Measurements from ENCODE around the gene B4GALT1. TPM values are rescaled to one million over a fixed set of nuclear protein-coding genes. Genes with fewer than 3 reads are reported as not detected.

B4GALT1 gene
- total RNA-seq (2021; ENCODE audit: unreplicated experiment) (31.4 TPM), Bru-seq, nascent RNA (percentile 66 among the genes with signal in this experiment), BruChase-seq, experiment 1, labeled RNA remaining after a 6-hour chase (percentile 86 among the genes with signal in this experiment), BruChase-seq, experiment 2, labeled RNA remaining after a 2-hour chase (percentile 68 among the genes with signal in this experiment)
- 20.3 and 21.6 TPM in 2 replicates for polyA plus RNA-seq (2012)
- long read RNA-seq, full-length matches to known transcripts = 4 of 16 reads
- long read RNA-seq, partial matches to known transcripts = 0 of 16 reads
- long read RNA-seq, other reads (novel, unspliced or antisense) = 12 of 16 reads

GRCh38 chr9:33167084-33167971, at the start of gene B4GALT1:
B4GALT1 (minus strand) TSS chr9:33167336; CDS start chr9:33167169, 167 bp downstream.
- intact Hi-C loops (cut with micrococcal nuclease) = no loop called here

GRCh38 chr9:33211695-33212393, 44.7 kb upstream of the B4GALT1 start:
- H3K4me2 ChIP-seq (ENCODE audit: low read length) = peak overlapping the region; percentile 42
- peaks cover 14 to 26% of the 10 kb centered on the region in 2 experiments for H3K4me1 ChIP-seq (ENCODE audit: control insufficient read depth in 1 of 2, insufficient read depth in 2 of 2, low read length in 2 of 2)
- no peak overlapping the region for H3K4me3 ChIP-seq (replicated peaks in 1 of 2; ENCODE audit: low read depth in 1 of 2, low read length in 2 of 2)
- CTCF ChIA-PET = interaction anchor here (1.2 kb wide), 1 partner anchor 41 kb away, joined by 3 read pairs; no protein-coding TSS in a partner anchor
- H3K27ac ChIP-seq (ENCODE audit: low read depth, low read length) = peak overlapping the region; percentile 43
- POLR2A ChIA-PET = no interaction called here
- ATAC-seq (peak; percentile 89), DNase-seq (ENCODE audit: low read depth, low spot score) (peak; percentile 48)
- no peaks in the 10 kb centered on the region for H4K20me1 ChIP-seq (ENCODE audit: insufficient read depth)
- H3K79me2 ChIP-seq (ENCODE audit: insufficient read depth, low read length) = no peaks in the 10 kb centered on the region
- no peak overlapping the region for H3K9ac ChIP-seq (ENCODE audit: low read length)
- RAD21 ChIA-PET (ENCODE audit: low non-redundant PET in 1 of 2, low total read pairs in 2 of 2, uncharacterized antibody in 2 of 2, unreplicated experiment in 2 of 2) = interaction anchor here in 1 of 2 experiments (0.7 kb wide), 1 partner anchor 112 kb away, joined by 4 read pairs; no protein-coding TSS in a partner anchor
- intact Hi-C loops (cut with micrococcal nuclease) = no loop called here
- H3K36me3 ChIP-seq (ENCODE audit: control insufficient read depth in 1 of 2, insufficient read depth in 2 of 2, low read length in 2 of 2) = no peaks in the 10 kb centered on the region
- no TSS peak for BruUV-seq (replicated peaks)
- no peaks in the 10 kb centered on the region; the same call in 1 of the 2 replicates for H3K9me2 ChIP-seq (ENCODE audit: insufficient read depth)
- peak overlapping the region; percentile 49 for H2AFZ ChIP-seq (ENCODE audit: low read depth, low read length, poor library complexity, severe bottlenecking)
- no peaks in the 10 kb centered on the region for H3K9me3 ChIP-seq (ENCODE audit: control insufficient read depth in 1 of 2, insufficient read depth in 1 of 2, low read depth in 1 of 2, low read length in 2 of 2)
- no peaks in the 10 kb centered on the region for H3K27me3 ChIP-seq (ENCODE audit: insufficient read depth, low read length)
- peak; percentile 46 for TF ChIP-seq RAD21 (IDR thresholded peaks at IDR 0.05; ENCODE audit: low read depth)
- no peak for TF ChIP-seq TCF7L2 (IDR thresholded peaks at IDR 0.05; ENCODE audit: borderline replicate concordance, extremely low read depth, insufficient read depth, insufficient read length)
- no peak for TF ChIP-seq EZH2 (IDR thresholded peaks at IDR 0.05)
- no peak for TF ChIP-seq ELF1 (IDR thresholded peaks at IDR 0.05; ENCODE audit: borderline replicate concordance, low read depth)
- no peak for TF ChIP-seq REST (IDR thresholded peaks at IDR 0.05; ENCODE audit: low read depth)
- TF ChIP-seq CEBPB (IDR thresholded peaks at IDR 0.05; ENCODE audit: low read depth) = peak; percentile 43; the same call in 1 of the 2 replicates
- TF ChIP-seq FOSL1 (IDR thresholded peaks at IDR 0.05; ENCODE audit: low read depth) = peak; percentile 56; the same call in 1 of the 2 replicates
- TF ChIP-seq POLR2AphosphoS5 (IDR thresholded peaks at IDR 0.05; ENCODE audit: low read depth, low read length) = no peak
- no peak for TF ChIP-seq ATF3 (IDR thresholded peaks at IDR 0.05)

More at GRCh38 chr9:33167084-33167971, at the start of gene B4GALT1:
- Histone ChIP-seq H3K36me3 (ENCODE audit: control insufficient read depth in 1 of 2, insufficient read depth in 2 of 2, low read length in 2 of 2) (no peaks in the 10 kb centered on the region), H3K9me3 (ENCODE audit: control insufficient read depth in 1 of 2, insufficient read depth in 1 of 2, low read depth in 1 of 2, low read length in 2 of 2) (no peaks in the 10 kb centered on the region), H3K27ac (ENCODE audit: low read depth, low read length) (peak within 1 kb of the TSS; percentile 70; the same call in 1 of the 2 replicates), H3K4me3 (replicated peaks in 1 of 2; ENCODE audit: low read depth in 1 of 2, low read length in 2 of 2) (peak within 1 kb of the TSS; percentile 72 to 78), H2AFZ (ENCODE audit: low read depth, low read length, poor library complexity, severe bottlenecking) (no peak within 1 kb of the TSS), H3K27me3 (ENCODE audit: insufficient read depth, low read length) (no peaks in the 10 kb centered on the region), H3K9ac (ENCODE audit: low read length) (peak within 1 kb of the TSS; percentile 77), H3K4me2 (ENCODE audit: low read length) (peak within 1 kb of the TSS; percentile 97), H3K9me2 (ENCODE audit: insufficient read depth) (no peaks in the 10 kb centered on the region), H4K20me1 (ENCODE audit: insufficient read depth) (no peaks in the 10 kb centered on the region), H3K4me1 (ENCODE audit: control insufficient read depth in 1 of 2, insufficient read depth in 2 of 2, low read length in 2 of 2) (peaks cover 36 to 61% of the 10 kb centered on the region in 2 experiments), H3K79me2 (ENCODE audit: insufficient read depth, low read length) (peaks cover 42% of the 10 kb centered on the region)
- RAD21 ChIA-PET (ENCODE audit: low non-redundant PET in 1 of 2, low total read pairs in 2 of 2, uncharacterized antibody in 2 of 2, unreplicated experiment in 2 of 2) = interaction anchor here in 1 of 2 experiments (0.6 kb wide), 1 partner anchor 99 kb away, joined by 3 read pairs; no protein-coding TSS in a partner anchor
- TF ChIP-seq POLR2AphosphoS5 (IDR thresholded peaks at IDR 0.05; ENCODE audit: low read depth, low read length) (peak; percentile 65), POLR2A (IDR thresholded peaks at IDR 0.05; ENCODE audit: borderline replicate concordance, extremely low read depth, insufficient read depth, insufficient read length) (peak; percentile 61), JUND (IDR thresholded peaks at IDR 0.05) (no peak), SIN3A (IDR thresholded peaks at IDR 0.05; ENCODE audit: low read depth) (no peak), YY1 (IDR thresholded peaks at IDR 0.05; ENCODE audit: extremely low read depth, insufficient replicate concordance, low read depth, low read length) (peak; percentile 7), ZFX (IDR thresholded peaks at IDR 0.05) (peak; percentile 24)
- DNase-seq (ENCODE audit: low read depth, low spot score) = peak; percentile 41
- BruUV-seq (replicated peaks) = TSS peak; percentile 86
- ATAC-seq = peak; percentile 83
- POLR2A ChIA-PET = interaction anchor here (1.2 kb wide), 1 partner anchor 15 kb away, joined by 4 read pairs; no protein-coding TSS in a partner anchor
- CTCF ChIA-PET = no interaction called here

Data from HCT116 (cell line).